Ishikawa (cell line): ENCODE results near the gene ACAA2.

Experiments
- CEBPB ChIP-seq: IDR thresholded peaks from 2 replicates; pipeline ENCODE4 v1.6.1; 2012
- CREB1 ChIP-seq: IDR thresholded peaks from 2 replicates; pipeline ENCODE4 v1.6.1; 2012; ENCODE audit warnings: low read depth
- EGR1 ChIP-seq: IDR thresholded peaks from 2 replicates; pipeline ENCODE4 v1.6.1; 2012
- EP300 ChIP-seq: IDR thresholded peaks from 2 replicates; pipeline ENCODE4 v1.6.1; 2012; ENCODE audit warnings: borderline replicate concordance
- FOXM1 ChIP-seq: IDR thresholded peaks from 2 replicates; pipeline ENCODE4 v1.6.1; 2012; ENCODE audit warnings: low read depth, borderline replicate concordance
- RAD21 ChIP-seq: IDR thresholded peaks from 2 replicates; pipeline ENCODE4 v1.6.1; 2012; ENCODE audit warnings: low read depth
- TAF1 ChIP-seq: IDR thresholded peaks from 2 replicates; pipeline ENCODE4 v1.6.1; 2012; ENCODE audit warnings: low read depth, mild to moderate bottlenecking
- TCF12 ChIP-seq: IDR thresholded peaks from 2 replicates; pipeline ENCODE4 v1.6.1; 2012; ENCODE audit warnings: low read depth
- TF ChIP-seq, protein P1 (sequence below): IDR thresholded peaks from 2 replicates; pipeline ENCODE4 v1.6.1; 2012
- TF ChIP-seq, protein P2 (sequence below): IDR thresholded peaks from 2 replicates; pipeline ENCODE4 v1.6.1; 2012; ENCODE audit warnings: low read depth, mild to moderate bottlenecking

DNA sequence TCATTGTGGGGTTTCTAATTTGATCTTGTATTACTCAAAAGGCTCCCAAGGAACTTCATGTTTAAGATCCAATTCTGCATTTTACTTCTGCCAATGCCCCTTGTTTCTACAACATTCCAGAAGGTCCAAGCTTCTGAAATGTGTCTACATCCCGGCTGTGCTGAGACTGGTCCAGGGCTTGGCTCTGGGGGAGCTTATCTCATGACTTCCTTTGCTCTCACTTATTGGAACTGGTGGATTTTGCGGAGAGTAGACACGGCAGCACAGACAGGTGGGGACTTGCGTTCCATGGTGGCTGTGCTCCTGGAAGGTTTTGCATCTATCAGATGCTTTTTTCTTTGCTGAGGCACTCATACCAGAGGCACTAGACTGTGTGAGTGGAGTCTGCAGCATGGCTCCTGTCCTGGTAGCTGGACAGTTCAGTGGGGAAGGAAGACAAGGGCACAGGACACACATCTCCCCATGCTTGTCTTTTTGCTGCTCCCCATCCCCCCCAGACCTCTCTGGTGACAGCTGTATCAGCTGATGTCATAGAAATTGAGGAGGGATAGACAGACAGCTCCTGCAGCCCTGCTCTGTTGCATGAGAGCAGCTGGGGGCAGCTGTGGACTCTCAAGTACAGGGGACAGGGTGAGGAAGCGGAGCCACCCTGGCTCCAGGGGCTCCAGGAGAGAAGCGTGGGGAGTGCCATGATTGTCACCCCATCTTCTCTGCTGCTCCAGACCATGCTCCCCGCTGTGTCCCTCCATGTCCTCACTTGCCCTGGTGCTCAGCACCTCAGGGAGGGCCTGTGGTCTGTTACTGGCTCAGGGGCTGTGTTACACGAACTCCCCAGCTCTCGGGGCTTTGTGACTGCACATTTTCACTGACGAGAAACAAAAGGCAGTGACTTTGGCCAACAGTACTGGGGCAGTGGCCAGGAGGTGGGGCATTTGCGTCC, 46.0 kb downstream of the ACAA2 start:
- TF ChIP-seq EP300: no peak
- no peak for TF ChIP-seq FOXM1
- TF ChIP-seq, protein P1, sequence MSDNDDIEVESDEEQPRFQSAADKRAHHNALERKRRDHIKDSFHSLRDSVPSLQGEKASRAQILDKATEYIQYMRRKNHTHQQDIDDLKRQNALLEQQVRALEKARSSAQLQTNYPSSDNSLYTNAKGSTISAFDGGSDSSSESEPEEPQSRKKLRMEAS: no peak
- no peak for TF ChIP-seq EGR1
- no peak for TF ChIP-seq CREB1
- no peak for TF ChIP-seq TCF12
- TF ChIP-seq CEBPB: no peak
- no peak for TF ChIP-seq RAD21
- no peak for TF ChIP-seq TAF1
- TF ChIP-seq, protein P2, sequence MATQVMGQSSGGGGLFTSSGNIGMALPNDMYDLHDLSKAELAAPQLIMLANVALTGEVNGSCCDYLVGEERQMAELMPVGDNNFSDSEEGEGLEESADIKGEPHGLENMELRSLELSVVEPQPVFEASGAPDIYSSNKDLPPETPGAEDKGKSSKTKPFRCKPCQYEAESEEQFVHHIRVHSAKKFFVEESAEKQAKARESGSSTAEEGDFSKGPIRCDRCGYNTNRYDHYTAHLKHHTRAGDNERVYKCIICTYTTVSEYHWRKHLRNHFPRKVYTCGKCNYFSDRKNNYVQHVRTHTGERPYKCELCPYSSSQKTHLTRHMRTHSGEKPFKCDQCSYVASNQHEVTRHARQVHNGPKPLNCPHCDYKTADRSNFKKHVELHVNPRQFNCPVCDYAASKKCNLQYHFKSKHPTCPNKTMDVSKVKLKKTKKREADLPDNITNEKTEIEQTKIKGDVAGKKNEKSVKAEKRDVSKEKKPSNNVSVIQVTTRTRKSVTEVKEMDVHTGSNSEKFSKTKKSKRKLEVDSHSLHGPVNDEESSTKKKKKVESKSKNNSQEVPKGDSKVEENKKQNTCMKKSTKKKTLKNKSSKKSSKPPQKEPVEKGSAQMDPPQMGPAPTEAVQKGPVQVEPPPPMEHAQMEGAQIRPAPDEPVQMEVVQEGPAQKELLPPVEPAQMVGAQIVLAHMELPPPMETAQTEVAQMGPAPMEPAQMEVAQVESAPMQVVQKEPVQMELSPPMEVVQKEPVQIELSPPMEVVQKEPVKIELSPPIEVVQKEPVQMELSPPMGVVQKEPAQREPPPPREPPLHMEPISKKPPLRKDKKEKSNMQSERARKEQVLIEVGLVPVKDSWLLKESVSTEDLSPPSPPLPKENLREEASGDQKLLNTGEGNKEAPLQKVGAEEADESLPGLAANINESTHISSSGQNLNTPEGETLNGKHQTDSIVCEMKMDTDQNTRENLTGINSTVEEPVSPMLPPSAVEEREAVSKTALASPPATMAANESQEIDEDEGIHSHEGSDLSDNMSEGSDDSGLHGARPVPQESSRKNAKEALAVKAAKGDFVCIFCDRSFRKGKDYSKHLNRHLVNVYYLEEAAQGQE: no peak
